ENCODE results near the gene GRIK3. TPM values are rescaled to one million over a fixed set of nuclear protein-coding genes. Genes with fewer than 3 reads are reported as not detected.

The GRIK3 gene
- total and polyA plus RNA-seq, 2 of the 8 experiments (the other 6 are each of a cell fraction or from before 2014, with no cell fraction given), result 2.1 to 3.4 TPM

- TF ChIP-seq BACH1 (IDR thresholded peaks at IDR 0.05; ENCODE audit: low read length), result no peak
These were observed 68.1 kb downstream of the GRIK3 start (continued) for GRCh38 chr1:36966242-36966641.
